GM18508 (cell line): ENCODE measurements around the gene RPS6KC1.
"Not testable (repeated sequence)": the region's sequence is repeated elsewhere in the genome, so short reads cannot be mapped to it uniquely, and the experiment has no call there.

Experiments
- ATAC-seq: cut with Tn5 transposase; IDR thresholded peaks from one replicate; pipeline ENCODE4 v1.9.1; 2021; ENCODE audit warnings: moderate number of reproducible peaks; ENCODE audit not compliant: insufficient read depth, unreplicated experiment

The RPS6KC1 gene

DNA sequence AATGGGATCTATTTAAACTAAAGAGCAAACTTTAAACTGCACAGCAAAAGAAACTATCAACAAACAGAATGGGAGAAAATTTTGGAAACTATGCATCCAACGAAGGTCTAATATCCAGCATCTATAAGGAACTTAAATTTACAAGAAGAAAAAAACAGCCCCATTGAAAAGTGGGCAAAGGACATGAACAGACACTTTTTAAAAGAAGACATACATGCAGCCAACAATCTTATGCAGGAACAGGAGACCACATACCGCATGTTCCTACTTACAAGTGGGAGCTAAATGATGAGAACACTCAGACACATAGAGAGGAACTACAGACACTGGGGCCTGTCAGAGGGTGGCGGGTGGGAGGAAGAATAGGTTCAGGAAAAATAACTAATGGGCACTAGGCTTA, 149.6 kb downstream of the RPS6KC1 start:
- ATAC-seq: no peak

DNA sequence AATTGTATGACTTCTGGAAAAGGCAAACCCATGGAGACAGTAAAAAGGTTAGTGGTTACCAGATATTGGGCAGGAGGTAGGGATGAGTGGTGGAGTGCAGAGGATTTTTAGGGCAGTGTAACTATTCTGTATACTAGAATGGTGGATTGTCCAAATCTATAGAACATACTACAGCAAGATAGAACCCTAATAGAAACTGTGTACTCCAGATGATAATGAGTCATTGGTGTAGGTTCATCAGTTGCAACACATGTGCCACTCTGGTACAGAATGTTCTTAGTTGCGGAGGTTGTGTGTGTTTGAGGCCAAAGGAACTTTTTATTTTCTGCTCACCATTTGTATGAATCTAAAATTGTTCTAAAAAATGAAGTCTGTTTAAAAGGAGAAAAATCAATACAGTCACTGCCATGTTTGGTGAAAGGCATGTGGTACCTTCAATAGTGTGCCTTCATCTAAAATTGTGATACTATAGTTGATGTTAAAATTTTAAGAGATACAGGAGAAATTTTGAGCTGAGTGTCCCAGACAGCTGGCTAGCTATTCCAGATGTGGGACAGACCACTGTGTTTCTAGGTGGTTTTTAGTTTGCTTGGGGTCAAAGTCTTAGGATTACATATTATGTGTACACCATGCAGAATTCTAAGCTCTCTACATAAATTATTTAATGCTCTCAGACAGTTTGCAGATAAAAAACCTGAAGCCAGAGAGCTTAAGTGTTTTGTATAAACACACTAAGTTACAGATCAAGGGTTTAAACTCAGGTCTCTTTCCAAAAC, 150.5 kb downstream of the RPS6KC1 start:
- no peak for ATAC-seq

DNA sequence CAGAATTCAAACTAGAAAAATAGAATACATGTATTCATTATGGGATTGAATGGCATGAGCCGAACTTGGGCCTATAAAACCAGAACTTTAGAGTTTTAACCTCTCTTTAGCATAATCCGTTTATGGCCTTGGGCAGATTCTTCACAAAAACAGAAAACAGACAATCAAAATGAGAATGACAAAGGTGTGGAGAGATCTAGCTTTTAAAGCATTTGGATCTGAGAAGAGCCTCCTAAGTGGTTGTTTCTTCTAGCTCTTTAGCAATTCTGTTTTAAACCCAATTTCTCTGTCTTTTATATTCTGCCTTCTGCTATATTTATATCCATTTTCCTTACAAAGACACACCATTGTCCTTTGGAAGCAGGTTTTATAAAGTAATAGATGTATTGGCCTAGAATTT, 160.2 kb downstream of the RPS6KC1 start:
- ATAC-seq: no peak

DNA sequence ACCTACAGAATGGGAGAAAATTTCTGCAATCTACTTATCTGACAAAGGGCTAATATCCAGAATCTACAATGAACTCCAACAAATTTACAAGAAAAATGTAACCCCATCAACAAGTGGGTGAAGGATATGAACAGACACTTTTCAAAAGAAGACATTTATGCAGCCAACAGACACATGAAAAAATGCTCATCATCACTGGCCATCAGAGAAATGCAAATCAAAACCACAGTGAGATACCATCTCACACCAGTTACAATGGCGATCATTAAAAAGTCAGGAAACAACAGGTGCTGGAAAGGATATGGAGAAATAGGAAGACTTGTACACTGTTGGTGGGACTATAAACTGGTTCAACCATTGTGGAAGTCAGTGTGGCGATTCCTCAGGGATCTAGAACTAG, 168.0 kb downstream of the RPS6KC1 start:
- ATAC-seq: not testable (repeated sequence)

DNA sequence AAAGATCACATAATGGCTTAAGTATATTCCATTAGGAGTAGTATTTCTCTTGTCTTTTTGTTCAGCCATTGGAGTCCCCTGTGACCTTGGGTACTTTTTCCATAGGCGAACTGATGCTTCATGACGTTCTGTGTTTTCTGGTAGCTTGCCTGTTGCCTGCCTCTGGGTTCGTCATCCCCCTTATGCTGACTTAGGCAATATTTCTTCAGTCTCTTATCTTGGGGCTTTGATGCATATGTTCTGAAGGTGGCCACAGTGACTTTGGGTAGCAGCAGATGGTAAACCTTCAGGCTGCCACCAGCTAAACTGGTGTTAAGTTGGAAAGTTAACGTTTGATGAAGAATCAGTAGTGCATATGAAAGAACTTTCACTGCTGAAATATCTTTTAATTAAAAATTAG, 170.2 kb downstream of the RPS6KC1 start:
- ATAC-seq: no peak

DNA sequence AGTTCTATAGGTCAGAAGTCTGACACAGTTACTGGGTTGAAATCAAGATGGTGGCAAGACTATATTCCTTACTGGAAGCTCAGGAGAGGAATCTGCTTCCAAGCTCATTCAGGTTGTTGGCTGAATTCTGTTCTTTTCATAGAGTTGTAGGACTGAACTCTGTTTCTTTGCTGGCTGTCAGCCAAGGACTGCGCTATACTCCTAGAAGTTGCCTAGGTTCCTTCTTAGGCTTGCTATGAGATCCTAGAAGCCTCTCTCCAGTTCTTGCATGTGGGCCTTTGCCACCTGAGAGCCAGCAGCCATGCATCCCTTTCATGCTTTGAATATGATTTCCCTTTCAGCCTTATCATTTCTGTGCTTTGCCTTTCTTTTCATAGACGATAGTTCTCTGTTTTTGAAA, 176.4 kb downstream of the RPS6KC1 start:
- no peak for ATAC-seq

DNA sequence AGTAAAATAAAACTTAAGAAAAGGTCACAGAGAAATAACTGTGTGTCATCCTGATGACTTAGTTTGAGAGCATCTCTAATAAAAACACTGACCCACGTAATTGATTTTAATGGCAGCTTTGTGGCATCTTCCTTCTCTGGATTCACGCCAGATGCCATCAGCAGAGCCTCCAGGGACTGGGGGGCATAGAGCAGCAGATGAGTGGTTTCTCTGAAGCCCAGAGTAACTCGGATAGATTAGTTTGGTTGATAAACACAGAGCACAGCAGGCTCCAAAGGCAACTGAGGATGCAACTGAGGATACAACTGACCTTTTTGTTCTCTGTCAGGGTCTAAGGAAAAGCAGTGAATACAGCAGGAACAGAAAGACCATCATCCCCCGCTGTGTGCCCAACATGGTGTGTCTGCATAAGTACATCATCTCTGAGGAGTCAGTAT, 180.8 kb downstream of the RPS6KC1 start:
- no peak for ATAC-seq

DNA sequence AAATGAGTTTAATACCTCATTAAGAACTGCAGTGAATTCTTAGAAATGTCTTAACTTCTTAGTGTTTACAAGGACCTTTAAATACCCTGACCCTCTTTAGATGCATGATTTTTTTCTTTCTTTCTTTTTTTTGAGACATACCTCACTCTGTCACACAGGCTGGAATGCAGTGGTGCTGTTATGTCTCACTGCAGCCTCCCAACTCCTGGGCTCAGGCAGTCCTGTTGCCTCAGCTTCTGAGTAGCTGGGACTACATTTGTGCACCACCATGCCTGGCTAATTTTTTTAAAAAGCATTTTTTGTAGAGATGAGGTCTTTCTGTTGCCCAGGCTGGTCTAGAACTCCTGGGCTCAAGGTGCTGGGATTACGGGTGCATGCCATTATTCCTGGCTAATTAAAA, 191.8 kb downstream of the RPS6KC1 start:
- no peak for ATAC-seq

DNA sequence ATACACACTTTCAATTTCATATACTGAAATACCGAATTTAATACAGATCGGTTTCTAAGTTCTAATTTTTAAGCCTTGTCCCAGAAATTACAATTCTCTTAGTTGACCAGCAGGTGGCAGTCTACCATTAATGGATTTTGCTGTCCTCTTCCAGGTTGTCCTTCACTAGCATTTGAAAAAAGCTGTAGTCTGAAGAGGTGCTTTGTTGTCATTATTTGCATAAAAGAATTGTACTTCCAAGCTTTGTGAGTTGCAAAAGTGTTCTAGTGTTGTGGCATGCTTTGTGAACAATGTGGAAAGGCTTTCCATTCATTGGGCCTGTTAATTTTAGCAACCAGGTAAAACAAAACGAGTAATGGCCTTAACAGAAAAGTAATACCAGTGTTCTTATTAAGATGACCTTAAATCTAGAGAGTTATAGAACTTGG, 193.6 kb downstream of the RPS6KC1 start:
- no peak for ATAC-seq

DNA sequence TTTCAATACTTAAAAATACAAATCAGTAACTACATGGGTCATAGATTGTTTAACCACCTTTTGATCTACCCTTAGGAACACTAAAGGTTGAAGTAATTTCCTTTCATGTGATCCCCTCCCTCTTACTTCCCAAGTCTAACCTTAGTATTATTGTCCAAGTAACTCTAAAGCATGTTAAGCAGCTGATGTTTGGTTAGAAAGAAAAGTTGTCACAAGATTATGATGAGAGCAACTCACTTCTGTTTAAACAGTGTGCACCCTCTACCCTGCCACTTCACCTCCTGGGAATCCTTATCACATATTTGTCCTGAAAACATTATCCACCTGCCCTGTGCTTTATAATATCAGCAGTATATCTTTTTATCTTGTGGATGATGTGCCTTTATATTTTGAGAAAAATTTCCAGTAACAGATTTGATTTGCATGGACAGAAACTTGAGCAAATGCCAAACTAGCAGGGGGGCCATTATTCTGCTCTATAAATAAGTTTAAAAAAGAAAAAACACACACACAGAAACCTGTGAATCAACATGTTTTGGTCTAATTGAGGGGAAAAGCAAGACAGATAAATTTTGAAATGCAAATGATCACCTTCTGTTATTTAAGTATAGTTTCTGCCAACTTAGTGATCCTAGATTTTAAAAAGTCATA, 194.3 kb downstream of the RPS6KC1 start:
- no peak for ATAC-seq

DNA sequence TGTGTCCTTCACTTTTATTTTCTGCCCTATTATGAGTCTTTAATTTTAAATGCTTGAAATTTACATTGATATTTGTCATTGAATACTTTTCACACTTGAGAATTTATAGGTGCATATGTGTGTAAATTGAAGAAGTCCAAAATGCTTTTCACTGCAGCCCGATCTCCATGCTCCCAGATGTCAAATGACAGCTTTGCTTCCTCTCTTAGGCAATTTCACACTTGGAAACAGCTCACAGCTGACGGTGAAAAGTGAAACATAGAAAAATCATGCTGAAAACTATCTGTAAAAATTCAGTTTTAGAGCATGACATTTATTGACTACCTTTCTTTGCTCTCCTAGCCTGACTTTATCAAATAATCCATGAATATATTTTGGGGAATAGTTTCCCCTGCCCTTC, 196.0 kb downstream of the RPS6KC1 start:
- no peak for ATAC-seq

DNA sequence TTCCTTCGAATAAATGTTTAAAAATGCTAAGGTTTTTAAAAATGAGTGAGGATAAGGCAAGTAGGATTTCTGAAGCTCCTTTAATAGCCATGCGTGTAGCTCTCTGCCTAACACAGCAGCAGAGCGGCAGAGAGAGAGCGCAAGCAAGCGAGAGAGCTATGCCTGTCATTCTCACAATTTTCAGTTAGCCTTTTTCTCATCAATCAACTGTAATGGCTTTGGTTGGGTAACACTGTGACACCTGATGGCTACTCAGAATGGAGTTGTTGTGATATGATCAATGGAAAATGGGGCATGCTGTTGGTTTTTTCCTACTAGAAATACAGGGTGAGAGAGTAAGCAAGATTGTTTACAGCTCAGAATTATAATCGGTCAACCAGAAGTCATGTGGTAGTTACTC, 198.4 kb downstream of the RPS6KC1 start:
- ATAC-seq: no peak

DNA sequence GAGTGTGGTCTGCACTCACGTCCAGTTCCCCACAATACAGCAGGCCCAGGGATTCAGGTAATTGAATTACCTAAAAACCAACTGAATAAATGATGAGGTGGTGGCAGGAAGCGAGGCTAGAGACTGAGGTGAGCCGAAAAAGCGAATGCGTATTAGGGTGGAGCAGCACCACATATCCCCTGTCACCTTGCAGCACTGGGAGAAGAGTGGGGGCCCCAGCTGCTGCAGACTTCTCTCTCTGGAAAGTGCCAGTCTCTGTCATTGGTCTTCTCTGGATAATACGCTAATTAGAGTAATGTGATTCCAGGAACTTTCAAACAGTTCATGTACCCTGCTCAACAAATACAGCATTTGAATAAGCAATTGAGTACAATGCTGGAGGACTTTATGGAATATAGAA, 199.0 kb downstream of the RPS6KC1 start:
- ATAC-seq: no peak

DNA sequence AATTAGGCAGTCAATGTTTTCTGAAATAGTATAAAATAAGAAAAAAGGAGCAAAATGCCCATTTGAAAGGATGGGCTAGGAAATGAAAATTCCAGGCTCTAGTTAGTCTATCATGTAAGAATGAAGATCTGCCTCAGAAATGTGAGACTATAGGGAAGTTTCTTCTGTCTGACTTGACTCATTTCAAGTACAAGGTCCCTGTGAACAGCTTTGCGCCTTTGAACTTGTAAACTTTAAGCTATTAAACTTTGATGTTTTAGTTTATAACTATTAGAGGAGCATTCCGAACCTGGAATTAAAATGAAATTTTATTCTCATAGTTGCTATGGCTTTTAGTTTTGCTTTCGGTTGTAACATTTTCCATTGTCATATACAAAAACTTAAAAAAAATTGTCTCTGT, 199.4 kb downstream of the RPS6KC1 start:
- ATAC-seq: no peak

DNA sequence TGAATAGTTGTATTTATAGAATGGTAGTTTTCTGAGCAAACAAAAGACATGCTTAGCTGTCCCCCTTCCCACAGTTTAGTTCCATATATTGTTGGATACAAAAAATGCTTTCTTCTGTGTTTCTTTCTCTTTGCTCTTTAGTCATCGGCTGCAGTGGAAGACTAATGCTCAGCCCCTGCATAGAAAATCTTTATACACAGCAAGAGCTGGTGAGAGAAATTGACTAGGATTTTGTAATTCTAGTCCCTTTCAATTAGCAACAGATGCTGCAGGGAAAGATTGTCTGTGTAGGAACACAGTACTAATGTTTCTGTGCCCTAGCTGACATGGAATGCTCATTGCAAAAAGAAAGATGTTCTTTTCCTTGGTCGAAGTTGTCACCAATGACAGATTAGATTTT, 200.9 kb downstream of the RPS6KC1 start:
- ATAC-seq: no peak

DNA sequence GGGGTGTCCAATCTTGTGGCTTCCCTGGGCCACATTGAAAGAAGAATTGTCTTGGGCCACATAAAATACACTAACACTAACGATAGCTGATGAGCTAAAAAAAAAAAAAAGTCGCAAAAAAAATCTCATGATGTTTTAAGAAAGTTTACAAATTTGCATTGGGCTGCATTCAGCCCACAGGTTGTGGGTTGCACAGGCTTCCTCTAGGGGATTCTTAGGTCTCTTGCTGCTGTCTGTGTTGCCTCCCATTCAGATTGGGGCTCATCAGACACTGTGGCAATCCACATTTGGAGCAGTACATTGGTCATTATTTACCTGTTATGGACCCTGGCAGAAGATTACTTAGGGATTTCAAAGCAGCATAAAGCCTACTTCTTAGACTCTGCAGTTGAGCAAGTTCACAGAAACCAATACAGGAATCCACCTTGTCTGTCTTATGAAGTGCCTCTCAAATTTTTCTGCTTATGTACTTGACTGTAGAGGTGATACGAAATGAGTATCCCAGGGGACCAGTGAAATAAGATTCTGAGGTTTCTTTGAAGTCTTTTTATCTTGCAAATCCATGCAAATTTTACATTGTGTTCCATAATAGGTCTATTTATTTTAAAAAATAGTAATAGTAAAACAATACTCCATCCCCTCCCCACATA, 205.5 kb downstream of the RPS6KC1 start:
- ATAC-seq: peak; percentile 69

DNA sequence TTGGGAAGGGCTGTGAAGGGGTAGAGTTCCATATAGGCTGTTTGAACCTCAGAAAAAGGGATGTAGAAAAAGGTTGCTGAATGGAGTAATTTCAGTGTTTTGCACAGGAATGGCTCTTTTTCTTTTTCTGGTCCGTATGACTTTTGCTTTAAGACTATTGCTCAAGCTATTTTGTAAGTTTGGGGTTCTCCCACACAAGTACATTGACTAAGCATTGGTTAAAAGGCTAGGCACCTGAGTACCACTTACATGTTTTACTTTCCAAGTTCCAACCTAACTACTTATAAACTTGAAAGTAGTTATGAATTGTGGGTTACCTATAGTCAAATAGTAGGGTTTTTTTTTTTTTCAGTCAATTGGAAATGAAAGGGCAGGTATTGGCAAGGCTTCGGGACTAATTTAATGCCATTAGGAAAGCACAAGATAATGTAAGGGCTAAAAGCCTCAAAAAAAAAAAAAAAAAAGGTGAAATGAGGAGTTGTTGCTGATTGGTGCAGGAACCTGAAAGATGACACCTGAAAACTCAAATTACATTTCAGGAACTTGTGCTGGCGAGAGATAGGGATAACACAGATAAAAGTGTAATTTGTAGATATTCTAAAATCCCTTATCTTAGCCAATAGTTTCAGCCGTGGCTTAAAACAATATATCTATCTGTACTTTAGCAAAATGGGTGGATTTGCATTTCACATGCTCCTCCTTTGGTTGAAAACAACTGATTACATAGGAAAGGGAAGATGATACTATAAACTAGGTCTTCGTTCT, 209.5 kb downstream of the RPS6KC1 start:
- ATAC-seq: no peak

DNA sequence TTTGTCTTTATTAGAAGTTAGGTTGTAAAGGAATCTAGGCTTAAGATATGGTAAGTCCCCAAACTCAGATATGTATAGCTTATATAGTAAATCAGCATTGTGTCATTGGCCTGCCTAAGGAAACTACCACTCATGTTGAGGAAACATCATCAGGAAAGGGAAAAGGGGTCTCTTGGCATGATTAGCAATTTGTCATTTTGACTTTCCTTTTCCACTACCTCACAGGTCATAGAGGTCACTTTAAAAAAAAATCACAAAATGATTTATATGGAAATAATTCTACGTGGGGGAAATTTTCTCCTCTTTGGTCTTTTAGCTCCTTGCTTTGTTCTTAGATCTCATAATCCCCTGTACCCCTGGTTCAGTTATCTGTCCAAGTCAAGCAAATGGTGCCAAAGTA, 213.5 kb downstream of the RPS6KC1 start:
- no peak for ATAC-seq

DNA sequence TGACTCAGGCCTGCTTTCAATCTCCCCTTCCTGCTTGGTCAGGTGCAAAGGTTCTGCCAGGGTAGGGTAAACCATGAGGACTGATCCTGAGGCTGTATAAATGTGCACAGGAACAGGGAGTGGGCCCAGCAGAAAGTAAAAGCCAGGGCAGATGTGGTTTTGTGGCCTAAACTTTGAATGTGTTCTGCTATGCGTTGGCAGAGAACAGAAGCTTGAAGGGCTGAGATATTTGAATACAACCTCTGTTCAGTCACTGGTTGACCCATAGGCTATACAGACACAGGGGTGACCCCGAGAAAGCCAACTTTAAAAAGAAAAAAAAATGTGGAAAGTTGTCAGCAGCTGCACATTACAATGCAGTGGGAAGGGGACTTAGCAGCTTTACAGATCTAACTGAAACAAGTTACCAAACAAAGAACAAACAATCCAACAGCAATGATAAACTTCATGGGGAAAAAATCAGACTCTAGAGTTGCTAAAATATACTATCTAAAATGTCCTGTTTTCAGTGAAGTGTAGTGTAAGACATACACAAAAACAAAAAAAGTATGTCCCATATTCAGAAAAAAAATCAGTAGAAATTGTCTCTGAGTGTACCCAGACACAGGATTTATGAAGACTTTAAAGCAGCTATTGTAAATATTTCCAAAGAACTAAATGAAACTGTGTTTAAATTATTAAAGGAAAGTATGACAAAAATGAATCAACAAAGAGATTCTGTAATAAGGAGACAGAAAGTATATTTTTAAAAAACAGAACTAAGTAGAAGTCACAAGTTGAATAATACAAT, 216.1 kb downstream of the RPS6KC1 start:
- ATAC-seq: no peak

DNA sequence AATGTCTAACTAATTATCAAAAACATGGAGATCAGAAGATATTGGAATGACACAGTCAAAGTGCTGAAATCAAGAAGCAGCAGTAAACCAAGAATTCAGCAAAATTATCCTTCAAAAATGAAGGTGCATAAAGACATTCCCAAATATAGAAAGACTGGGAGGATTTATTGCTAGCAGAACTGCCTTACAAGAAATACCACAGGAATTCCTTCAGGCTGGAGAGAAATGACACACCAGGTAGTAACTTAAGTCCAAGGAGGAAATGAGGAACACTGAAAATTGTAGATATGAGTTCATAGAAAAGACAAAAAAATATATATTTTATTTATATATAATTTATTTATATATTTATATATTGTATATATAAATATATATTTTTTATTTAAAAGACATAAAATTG, 217.2 kb downstream of the RPS6KC1 start:
- ATAC-seq: no peak
